ENCODE results near the gene HPS4.
A peak's percentile ranks its signal among the peaks of the same experiment; 100 is the strongest.

HPS4 gene

DNA sequence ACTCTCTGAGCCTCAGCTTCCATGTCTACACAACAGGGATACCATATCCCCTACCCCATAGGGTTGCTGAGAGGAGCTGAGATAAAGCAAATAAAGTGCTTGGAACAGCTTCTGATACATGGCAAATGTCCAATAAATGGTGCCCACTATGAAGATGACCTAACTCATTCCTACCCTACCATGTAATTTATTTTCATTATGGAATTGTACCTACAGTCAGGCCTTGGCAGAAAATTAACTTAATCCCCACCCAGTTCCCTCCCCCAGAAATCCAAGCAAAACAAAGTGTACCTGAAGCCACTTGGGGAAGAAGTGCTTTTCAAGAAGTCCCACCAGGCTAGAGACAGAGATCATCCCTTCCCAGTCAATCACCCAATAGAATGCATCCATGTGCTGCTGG is 10.9 kb upstream of the HPS4 start:
- DNase-seq = no peak

DNA sequence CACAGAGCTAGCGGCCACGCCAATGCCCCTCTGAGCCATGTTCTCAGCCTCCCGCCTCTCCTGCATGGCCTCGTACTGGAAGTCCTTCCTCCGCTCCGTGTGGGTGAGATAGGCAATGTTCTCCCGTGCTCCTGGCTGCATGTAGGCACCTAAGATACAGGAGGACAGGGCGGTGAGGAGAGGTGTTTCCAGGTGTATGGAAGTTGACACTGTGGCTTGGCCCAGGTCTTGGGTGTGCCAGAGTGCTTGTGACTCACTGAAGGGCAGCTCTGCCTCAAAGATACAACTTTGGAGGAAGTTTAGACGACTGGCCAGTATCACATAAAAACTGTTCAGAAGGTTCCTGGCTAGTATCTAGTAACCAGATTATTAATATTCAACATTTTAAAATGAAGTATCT is 8.6 kb upstream of the HPS4 start:
- no peak for DNase-seq

DNA sequence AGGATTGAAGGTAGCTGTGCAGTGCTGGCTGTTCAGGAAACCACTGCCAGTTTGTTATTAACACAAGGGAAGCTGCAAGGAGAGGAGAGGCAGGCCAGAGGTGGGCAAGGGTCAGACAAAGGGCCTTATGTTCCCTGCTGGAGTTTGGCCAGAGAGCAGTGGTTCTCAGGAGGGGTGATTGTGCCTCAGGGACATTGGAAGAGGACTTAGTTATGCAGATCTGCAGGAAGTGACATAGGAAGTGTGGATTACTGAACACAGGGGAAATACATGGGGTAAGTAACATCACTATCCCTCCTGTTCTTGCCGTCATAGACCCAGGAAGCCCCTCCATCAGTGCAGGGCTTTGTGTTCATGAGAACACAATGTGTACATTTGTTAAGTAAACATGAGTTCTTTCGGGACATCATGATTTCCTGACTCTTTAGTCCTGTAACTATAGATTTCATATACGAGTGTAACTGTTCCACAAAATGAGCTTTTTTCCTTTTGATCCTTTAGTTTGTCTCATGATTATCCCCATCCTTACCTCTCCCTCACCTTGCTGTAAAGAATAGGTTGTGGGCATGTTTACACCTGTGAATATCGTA is 6.0 kb upstream of the HPS4 start:
- DNase-seq = no peak

DNA sequence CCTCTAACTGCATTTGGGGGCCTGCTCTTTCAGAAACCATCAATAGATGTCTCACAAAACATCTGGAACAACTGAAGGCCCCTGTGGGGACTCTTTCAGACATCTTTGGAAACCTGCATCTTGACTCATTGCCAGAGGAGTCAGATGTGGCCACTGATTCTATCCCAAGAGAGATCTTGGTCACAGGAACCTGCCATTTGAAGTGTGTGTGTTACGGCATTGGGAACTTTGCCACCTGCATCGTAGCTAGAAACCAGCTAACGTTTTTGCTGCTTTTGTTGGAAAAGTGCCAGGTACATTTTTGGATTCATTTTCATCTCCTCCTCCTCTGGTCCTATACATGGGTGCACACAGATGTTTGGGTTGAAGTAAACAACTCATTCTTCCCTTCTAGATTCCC is 4.4 kb upstream of the HPS4 start:
- DNase-seq = no peak

DNA sequence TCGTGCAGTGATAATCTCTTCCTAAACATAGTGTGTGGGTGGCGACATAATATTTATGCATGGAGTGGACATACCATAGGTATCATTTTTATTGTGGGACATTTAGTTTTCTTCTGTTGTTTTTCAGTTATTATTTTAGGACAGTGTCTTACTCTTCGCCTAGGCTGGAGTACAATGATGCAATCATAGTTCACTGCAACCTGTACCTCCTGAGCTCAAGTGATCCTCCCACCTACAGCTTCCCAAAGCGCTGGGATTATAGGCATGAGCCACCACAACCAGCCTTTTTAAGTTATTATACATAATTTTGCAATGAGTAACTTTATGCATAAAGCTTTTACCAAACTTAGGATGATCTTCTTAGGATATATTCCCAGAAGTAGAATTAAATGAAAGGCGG is 2.8 kb upstream of the HPS4 start:
- no peak for DNase-seq

DNA sequence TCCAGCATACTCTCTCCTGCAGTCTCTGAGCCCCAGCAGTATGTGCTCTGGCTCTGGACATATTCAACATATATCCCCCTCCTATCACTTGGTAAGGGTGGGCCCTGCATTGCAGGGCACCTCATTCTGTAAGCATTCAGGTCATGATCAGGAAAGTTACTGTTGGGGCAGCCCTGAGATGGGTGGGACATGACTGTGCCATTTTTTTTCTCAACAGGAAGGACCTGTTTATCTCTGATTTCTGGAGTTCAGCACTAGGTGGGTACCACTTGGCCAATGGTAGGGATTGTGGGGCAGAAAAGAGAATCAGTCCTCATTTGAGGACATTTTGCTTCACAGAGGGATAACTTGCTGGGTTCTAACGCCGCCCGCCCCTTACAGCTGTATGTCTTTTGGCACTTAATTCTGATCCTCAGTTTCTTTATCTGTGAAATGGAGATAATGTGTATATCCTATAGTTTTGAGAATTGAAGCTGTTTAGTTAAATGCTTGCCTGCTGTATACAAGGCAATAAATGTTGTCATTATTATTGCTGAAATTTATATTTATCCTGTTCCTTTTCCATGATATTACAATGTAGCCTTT is 2.3 kb upstream of the HPS4 start:
- DNase-seq = no peak

DNA sequence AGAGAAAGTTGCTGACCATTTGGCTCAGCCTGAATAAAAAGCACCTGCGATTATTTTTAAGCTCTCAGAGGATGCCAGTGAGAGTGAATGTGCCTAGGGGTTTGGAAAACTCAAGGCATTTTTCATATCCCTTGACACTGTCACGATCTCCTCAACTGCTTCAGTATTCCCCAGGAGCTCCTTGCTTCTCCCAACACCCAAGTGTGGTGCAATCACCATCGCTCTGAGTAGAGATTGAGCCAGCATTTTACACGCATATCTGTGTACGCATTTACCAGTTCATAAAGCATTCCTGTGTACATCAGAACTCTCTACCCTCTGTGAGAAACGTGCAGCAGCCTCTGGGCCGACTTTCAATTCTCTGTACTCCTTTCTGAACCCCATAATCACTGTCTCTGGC is 1.4 kb upstream of the HPS4 start:
- DNase-seq = no peak

DNA sequence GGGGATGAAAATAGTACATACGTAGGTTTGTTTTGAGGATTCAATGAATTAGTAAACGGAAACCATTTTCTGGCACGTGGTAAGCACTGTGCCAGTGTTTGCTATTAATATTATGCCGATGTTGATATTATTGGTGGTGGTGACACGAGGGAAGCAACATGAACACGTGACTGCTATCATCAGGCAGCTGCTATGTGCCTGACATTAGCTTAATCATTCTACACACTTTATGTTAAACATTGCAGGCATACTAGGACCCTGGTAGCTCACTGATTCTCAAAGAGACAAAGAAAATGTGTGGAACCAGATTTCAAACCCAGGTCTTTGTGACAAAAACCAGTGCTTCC is 750 bp upstream of the HPS4 start:
- no peak for DNase-seq

DNA sequence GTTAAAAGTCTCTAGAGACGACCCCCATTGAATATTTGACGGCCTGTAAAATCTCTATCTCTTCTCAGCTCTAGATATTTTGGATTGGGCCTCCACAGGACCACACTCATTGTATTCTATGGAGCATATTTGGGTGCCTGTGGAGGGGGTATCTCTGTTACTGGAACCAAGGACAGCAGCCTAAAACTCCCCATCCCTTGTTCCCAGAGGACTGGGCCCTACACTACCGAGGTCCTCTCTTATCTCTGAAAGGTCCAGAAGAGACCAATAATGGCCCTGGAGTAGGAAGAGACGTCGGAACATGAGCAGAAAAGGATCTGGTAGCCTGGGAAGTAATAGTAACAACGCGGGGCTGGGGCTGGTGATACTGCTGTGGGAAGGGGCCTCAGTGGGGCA is 542 bp downstream of the HPS4 start:
- no peak for DNase-seq

DNA sequence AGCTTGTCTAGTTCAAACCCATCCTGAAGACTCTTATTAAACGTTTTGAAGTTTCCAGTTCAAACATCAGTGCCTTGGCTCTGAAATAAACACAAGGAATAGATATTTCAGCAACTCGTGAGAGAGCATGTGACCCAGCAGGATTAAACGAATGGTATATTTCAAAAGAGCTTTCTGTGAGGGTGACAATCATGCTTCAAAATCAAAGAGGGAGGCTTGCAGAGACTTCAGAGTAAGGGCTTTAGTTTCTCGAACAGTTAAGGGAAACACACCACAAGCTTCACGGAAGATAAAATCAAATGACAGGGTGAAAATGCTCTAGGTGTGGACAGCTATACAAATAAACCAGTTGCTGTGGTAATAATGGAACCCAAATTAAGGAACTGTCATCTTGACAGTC is 1.4 kb downstream of the HPS4 start:
- no peak for DNase-seq

DNA sequence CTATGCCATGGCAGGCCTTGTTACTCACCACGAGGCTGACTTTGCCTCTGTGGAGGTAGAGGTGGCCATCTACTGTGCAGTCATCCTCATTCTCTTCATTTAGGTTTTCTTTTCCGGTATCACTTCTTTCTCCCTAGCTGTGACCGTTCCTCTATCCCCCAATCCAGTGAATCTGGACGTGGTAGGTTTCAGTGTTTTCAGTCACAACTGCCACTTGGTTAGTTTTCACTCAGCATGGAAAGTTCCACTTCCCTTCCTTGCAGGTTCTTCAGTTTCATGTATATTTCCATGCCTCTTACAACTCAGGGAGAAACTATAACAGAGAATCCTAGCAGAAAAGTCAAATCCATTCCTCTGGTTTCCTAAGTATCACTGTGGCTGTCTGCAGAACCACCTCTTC is 1.9 kb downstream of the HPS4 start:
- no peak for DNase-seq

DNA sequence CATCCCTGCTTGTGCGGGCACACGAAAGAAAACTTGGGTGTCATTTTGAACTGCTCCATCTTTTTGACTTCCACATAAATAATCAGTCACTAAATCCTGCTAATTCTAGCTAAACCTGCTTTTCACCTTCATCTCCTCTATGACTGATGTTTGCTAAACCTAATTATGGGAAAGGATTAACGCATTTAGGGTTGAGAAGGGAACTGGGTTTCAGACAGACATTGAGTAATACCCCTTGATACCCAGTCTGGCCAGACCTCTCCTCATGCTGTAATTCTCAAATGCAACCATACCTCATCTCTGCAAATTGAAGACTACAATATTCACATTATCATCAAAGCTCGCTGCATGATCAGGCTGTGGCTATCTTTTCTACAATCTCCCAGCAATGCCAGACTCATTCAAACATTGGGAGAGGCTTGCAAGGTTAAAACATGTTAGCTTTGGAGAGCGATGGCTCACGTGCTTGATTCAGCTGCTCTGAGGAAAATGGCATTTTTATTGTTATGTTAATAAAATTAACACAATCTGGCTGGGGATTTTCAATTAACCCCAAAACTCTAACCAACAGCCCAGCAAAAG is 2.4 kb downstream of the HPS4 start:
- no peak for DNase-seq

DNA sequence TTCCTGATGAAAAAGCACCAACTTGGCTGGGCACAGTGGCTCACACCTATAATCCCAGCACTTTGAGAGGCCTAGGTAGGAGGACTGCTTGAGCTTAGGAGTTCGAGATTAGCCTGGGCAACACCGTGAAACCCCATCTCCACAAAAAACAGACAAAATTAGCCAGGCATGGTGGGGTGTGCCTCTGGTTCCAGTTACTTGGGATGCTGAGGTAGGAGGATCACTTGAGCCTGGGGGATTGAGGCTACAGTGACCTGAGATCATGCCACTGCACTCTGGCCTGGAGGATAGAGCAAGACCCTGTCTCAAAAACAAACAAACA is 3.0 kb downstream of the HPS4 start:
- DNase-seq = no peak

DNA sequence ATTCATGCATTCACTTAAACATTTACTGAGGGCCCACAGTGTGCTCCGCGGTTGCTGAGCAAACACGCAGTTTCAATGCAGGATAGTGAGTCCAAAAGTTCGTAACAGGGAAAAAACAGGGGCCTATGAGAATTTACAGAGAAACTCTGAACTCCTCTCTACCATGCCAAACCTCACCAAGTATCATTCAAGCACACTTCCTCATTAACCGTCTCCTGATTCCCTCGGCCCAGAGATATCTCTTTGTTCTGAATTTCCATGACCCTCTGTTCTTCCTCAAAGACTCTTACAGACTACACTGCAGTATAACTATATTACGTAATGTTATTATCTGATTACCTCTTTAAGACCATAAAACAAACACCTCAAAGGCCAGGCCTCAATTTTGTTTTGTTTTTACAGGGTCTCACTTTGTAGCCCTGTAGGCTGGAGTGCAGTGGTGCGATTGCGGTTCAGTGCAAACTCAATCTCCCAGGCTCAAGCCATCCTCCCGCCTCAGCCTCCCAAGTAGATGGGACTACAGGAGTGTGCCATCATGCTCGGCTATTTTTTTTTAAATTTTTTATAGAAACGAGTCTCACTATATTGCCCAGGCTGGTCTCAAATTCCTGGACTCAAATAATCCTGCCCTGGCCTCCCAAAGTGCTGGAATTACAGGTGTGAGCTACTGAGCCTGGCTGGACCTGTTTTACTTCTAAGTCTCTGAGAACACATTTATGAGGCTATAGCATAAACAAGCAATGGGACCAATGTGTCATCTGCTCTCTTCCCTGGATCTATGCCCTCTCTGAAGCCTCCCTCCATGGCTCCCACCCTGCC is 3.6 kb downstream of the HPS4 start:
- no peak for DNase-seq

DNA sequence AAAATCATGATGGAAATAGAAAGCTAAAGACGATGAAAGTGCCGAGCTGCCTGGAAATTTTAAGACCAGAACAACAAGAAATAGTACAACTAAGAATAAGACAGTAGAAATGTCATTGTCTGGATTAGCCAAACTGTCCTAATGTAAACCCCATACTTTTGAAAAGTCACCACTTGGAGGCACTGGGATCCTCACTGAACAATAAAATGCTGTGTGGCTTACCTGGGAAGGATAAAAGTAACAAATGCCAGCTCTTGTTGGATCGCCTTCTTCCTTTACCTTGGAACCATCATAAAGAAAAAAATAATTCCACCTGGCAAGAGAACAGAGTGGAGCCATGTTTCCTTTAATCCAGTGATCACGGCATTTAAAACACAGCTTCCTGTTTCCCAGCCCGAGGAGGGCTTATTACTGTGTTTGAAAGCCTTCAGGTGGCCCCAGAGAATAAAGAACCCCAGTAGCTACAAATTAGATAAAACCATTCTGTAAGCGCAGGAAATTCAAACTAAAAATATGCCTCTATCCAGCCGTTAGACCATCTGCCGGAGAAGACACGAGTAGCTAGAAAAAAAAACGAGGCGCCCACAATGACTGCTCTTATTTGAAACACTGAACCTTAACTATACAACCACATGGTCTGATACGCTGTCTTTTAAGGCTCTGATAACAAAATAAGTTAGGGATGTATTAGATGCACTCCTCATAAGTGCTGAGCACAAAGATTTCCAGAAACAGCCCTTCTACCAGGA is 4.4 kb downstream of the HPS4 start:
- DNase-seq = no peak

DNA sequence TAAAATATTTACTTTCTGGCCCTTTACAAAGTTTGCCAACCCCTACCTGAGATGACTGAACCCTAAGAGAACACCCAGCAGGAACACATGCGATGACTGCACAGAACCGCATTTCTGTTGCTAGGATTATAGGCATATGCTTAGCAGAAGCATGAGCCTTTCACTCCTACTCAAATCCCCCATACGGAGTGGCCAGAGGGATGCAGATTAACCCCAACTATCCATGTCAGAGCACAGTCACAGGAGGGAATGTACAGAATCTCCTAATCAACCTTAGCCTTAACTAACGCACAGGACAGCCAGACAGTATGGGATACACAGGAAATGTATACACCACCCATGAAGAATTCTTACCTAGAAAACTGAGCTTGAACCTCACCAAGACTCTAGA is 6.2 kb downstream of the HPS4 start:
- no peak for DNase-seq

DNA sequence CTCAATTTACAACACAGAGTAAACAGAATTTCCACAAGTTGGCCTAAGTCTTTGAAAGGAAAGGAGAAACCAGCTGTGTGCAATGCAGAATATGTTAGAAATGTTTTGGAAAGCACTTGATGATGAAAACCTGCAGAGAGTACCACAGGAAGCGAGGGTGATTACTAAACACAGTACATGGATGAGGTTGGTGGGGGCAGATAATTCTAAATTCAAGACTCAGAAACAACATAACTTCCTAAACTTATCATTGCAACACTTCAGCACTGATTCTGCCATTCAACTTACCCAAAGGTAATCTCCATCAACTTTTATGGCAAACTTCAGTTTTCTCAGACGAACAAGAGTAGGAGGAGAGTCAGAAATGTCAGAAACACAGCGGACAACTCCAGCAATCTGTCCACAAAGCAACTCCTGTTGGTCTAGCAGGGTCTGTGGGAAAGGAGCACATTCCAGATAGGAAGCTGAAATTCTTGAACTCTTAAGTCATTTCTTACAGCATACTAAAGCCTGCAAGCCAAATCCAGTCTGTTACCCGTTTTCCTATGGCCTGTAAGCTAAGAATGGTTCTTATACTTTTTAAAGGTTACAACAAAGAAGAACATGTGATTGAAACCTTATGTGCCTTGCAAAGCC is 6.8 kb downstream of the HPS4 start:
- DNase-seq = no peak

DNA sequence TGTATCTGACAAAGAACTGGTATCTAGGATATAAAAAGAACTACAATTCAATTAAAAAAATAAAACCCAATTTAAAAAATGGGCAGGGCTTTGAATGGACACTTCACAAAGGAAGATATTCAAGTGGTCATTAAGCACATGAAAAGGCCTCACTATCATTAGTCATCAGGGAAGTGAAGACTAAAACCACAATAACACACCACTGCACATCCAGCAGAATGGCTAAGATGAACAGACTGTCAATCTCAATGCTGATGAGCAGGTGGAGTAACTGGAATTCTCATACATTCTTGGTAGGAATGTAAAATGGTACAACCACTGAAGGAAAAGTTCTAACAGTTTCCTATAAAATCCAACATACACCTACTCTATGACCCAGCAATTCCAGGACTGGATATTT is 8.9 kb downstream of the HPS4 start:
- no peak for DNase-seq

DNA sequence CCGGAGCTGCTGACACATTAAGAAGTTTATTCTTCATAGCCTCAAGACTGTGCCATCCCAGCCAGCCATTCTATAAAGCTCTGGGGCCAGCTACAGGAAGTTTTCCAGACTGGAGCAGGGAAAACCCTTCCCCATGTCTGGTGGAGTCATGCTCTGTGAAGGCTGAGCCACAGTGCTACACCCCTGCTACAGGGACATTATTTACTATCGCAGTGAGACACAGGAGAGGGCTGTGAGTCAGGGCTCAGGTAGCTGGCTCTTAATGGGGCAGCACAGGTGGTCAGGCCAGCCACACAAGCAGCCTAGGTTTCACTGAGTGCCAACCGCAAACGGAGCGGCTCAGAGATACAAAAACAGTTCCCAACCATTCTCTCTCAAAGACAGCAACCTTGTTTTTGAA is 12.1 kb downstream of the HPS4 start:
- DNase-seq = no peak

DNA sequence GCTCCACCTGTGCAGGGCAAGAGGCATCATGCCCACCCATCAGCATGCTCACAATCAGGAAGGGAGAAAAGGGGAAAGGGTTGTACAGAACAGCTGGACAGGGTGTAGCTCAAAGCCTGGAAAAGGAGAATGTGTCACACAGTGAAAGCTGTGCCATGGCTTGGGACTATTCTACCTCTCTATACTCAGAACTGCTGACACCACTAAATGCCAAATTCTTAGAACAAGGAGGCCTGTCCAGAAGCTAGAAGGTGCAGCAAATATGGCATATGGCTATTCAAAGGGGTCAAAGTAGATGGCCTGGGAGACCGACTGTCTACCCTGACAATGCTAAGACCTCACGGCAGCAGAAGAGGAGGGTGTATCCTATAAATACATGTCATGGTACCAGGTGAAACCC is 12.8 kb downstream of the HPS4 start:
- no peak for DNase-seq

DNA sequence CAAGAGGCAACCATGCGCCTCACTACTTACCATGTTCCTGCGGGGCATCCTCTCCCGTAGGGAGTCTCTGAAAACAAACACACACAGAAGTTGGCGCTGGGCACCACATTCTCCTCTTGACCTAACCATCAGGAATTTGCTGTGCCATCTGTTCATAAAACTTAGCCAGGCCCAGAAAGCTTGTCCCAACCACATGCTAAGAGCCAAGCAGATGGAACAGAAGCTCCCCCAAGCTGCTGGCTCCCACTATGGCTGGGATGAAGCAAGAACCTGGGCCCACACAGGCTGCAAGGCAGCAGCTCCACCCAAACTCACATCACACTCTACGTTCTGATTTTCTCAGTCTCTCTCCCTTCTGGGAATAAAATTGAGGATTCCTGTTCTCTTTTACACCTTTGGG is 17.4 kb downstream of the HPS4 start:
- DNase-seq = no peak

DNA sequence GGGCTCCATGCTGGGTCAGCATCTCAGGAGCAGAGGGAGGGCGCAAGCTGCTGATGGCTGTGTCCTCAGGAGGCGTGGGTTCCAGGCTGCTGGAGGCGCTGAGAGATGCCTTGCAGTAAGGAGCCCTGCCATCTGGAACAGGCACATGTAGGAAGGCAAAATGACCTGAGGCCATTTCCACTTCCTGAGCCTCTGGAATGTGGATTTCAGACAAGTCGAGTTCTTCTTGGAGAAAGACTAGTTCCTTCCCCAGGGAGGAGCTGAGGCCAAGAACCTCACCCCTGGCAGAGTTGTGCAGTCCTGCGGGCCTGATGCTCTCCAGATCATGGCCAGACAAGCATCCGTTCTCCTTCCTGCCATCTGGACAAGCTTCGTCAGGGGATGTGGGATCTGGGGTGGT is 19.3 kb downstream of the HPS4 start:
- DNase-seq = no peak

DNA sequence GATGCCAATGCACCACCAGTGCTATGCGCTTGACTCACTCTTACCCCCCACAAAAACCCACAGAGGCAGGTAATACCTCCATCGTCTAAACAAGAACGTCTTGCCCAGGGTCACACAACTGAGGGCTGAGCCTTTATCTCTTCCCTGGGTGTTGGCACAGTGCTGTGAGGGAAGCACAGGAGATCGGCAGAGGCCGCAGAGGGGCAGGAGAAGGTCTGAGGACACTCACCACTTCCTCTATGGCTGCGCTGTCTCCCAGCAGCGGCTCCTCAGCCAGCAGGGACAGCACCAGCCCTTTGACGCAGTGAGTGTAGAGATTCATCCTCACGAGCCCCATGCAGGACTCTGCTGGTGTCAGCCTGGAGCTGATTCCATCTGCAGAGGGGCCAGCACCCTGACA is 19.9 kb downstream of the HPS4 start:
- peak; percentile 30 for DNase-seq

Measured in retina (tissue), 1 donor.